ENCODE measurements around the gene ARL8B. TPM values are rescaled to one million over a fixed set of nuclear protein-coding genes. Genes with fewer than 3 reads are reported as not detected.

The ARL8B gene
- total and polyA plus RNA-seq, 9 donors = 27.1 to 70.6 (median 49.8) TPM

DNA sequence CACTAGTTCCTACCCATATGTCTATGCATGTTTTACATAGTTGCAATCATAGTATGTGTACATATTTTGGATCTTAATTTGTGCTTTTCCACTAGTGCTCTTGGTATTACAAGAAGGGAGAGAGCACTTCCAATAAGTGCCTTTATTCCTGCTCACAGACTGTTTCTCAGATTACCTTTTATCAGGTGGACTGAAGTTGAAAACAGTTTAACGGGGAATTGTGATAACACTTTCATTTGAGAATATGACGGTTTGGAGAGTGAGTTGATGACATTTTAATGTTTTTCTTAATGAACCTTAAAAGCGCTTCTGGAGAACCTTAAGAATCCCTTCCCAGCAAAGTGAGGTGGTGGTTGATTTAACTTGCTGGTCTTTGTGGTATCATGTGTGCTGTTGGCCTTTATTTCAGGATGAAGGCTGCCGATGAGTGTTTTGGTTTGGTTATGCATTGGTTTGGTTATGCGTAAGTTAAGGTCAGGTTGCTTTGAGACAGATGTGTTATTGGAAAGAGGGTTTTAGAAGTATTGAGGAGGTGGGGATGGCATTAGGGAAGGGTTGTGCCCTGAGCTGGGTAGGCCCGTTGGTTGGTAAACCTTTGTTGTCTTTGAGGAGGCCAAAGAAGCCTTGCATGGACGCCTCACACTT lies 68.2 kb downstream of the ARL8B start:
- no peak for DNase-seq
- H3K27ac ChIP-seq = no peak overlapping the region
- WGBS, 3 donors = 81 to 88% (median 84%) methylated on average over 7 of the region's 7 CpGs
- intact Hi-C loops (cut with DNase I) = no loop called here
- H3K27me3 ChIP-seq = no peaks in the 10 kb centered on the region
- H3K4me1 ChIP-seq (ENCODE audit: insufficient read depth) = peaks cover 6% of the 10 kb centered on the region
- TF ChIP-seq, protein P1, sequence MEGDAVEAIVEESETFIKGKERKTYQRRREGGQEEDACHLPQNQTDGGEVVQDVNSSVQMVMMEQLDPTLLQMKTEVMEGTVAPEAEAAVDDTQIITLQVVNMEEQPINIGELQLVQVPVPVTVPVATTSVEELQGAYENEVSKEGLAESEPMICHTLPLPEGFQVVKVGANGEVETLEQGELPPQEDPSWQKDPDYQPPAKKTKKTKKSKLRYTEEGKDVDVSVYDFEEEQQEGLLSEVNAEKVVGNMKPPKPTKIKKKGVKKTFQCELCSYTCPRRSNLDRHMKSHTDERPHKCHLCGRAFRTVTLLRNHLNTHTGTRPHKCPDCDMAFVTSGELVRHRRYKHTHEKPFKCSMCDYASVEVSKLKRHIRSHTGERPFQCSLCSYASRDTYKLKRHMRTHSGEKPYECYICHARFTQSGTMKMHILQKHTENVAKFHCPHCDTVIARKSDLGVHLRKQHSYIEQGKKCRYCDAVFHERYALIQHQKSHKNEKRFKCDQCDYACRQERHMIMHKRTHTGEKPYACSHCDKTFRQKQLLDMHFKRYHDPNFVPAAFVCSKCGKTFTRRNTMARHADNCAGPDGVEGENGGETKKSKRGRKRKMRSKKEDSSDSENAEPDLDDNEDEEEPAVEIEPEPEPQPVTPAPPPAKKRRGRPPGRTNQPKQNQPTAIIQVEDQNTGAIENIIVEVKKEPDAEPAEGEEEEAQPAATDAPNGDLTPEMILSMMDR (IDR thresholded peaks at IDR 0.05) = no peak
- no peak for TF ChIP-seq POLR2A (IDR thresholded peaks at IDR 0.05)
- TF ChIP-seq EP300 (IDR thresholded peaks at IDR 0.05) = no peak
- no peaks in the 10 kb centered on the region for H3K9me3 ChIP-seq
- no peaks in the 10 kb centered on the region for H3K36me3 ChIP-seq
- no peak overlapping the region for H3K4me3 ChIP-seq

DNA sequence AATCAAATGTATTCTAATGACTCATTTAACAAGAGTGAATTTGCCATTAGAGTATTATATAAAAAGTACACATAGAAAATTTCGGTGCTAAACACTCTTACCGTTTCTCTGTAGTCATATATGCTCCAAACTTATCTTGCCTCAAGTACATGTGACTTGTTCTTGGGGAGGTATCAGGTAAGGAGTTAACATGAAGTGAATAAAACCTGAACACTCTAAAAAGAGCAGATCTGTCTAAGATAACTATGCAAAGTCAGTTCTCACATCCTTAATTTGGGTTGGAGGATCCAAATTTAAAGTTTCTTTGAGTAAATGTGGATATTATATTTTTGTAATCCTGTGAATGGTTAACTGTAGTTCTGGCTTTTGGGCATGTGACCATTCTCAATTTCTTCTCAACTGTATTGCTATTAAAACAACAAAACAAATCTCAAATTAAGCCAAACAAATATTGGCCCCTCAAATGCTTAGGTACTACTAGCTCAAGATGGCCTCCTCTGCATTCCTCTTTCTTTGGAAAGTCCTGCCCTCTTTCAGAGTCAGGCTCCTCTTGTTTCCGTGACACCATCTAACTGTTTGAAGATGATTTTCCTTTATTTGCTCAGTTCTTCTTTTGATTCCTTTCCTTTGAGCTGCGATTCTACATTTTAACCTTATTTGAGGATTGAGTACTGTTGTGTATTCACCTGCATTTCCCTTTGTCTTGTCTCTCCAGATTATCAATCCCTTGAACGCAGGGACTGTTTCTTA lies 69.6 kb downstream of the ARL8B start:
- no peaks in the 10 kb centered on the region for H3K27me3 ChIP-seq
- TF ChIP-seq, protein P1 (IDR thresholded peaks at IDR 0.05) = no peak
- TF ChIP-seq EP300 (IDR thresholded peaks at IDR 0.05) = no peak
- TF ChIP-seq POLR2A (IDR thresholded peaks at IDR 0.05) = no peak
- peaks cover 6% of the 10 kb centered on the region for H3K4me1 ChIP-seq (ENCODE audit: insufficient read depth)
- no peak overlapping the region for H3K4me3 ChIP-seq
- intact Hi-C loops (cut with DNase I) = no loop called here
- H3K9me3 ChIP-seq = no peaks in the 10 kb centered on the region
- H3K36me3 ChIP-seq = no peaks in the 10 kb centered on the region
- WGBS, 3 donors = 85 to 89% (median 88%) methylated on average over 5 of the region's 5 CpGs
- DNase-seq = no peak
- H3K27ac ChIP-seq = no peak overlapping the region

DNA sequence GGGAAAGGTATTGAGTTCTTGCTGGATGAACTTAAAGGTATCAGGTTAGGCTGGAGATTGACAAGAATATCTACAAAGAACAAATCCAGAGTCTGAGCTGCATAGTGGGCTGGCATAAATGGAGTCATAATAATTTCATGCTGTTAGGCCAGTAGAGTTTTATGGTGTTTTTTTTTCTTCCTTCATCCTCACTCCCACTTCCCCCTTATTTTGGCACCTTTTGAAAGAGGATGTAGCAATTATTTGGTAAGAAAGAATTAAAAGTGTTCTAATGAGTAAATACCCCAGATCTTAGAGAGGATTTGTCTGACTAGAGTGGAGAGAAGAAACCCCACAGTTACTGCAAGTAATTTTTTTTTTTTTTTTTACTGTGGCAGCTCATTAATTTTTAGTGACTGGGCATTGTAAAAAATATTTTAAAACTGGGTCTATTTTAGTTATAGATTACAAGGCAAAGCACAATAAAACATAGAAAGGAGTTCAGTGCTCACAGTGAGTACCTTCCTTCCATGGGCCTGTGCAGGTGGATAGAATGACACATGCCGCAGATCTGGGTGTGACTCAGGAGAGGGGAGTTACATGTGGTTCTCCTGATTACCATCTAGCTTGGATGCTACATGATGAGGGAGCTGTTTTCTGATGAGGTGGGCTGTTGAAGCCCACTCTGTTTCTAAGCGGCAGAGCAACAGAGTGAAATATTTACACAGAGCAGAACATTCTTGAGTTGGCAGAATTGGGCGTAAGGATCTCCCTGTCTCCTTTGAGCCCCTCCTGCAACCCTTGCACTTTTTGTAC lies 70.7 kb downstream of the ARL8B start:
- Histone ChIP-seq H3K27me3 (no peaks in the 10 kb centered on the region), H3K27ac (no peak overlapping the region), H3K9me3 (no peaks in the 10 kb centered on the region), H3K4me3 (no peak overlapping the region), H3K4me1 (ENCODE audit: insufficient read depth) (peaks cover 6% of the 10 kb centered on the region), H3K36me3 (no peaks in the 10 kb centered on the region)
- no peak for DNase-seq
- no peak for TF ChIP-seq EP300 (IDR thresholded peaks at IDR 0.05)
- TF ChIP-seq POLR2A (IDR thresholded peaks at IDR 0.05) = no peak
- TF ChIP-seq, protein P1 (IDR thresholded peaks at IDR 0.05) = no peak
- WGBS, 3 donors = 95 to 97% (median 97%) methylated on average over 3 of the region's 3 CpGs
- intact Hi-C loops (cut with DNase I) = no loop called here

DNA sequence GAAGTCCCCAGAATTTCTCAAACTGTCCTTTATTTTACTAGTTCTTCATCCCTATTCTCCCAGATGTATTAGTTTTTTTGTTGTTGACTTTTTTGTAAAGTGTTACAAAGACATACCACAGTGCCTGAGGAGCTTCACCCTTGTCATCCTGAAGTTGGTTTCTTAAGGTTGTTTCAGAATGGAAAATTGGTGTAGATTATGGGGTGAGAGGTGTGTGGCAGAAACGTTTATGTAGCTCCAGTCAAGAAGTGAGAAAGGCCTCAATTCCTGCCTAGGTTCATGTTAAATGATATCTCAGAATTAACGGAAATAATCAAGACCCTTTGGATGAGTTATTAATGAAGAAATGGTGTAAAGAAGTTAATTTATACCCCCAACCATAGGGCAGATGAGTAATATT lies 72.2 kb downstream of the ARL8B start:
- H3K9me3 ChIP-seq = no peaks in the 10 kb centered on the region
- intact Hi-C loops (cut with DNase I) = no loop called here
- H3K4me3 ChIP-seq = no peak overlapping the region
- no peaks in the 10 kb centered on the region for H3K27me3 ChIP-seq
- H3K27ac ChIP-seq = no peak overlapping the region
- 71 to 77% (median 75%) methylated on average over 2 of the region's 2 CpGs for WGBS, 3 donors
- TF ChIP-seq EP300 (IDR thresholded peaks at IDR 0.05) = no peak
- no peak for TF ChIP-seq POLR2A (IDR thresholded peaks at IDR 0.05)
- TF ChIP-seq, protein P1 (IDR thresholded peaks at IDR 0.05) = no peak
- no peaks in the 10 kb centered on the region for H3K36me3 ChIP-seq
- H3K4me1 ChIP-seq (ENCODE audit: insufficient read depth) = peaks cover 3% of the 10 kb centered on the region
- no peak for DNase-seq

Data from ovary (tissue), 9 donors.